Kidney (tissue), 14 donors: ENCODE results near the gene BNC2. TPM values are rescaled to one million over a fixed set of nuclear protein-coding genes. Genes with fewer than 3 reads are reported as not detected.

Experiments used
- DNase-seq, 5 donors: peaks; one replicate each; pipeline ENCODE4 v3.0.0-alpha.2; 2013 to 2020
- FAIRE-seq: peaks from 2 replicates; lab custom pipeline; 2012; peaks lifted over from hg19 to GRCh38; lab: Jason Lieb, UNC
- H3K27ac ChIP-seq, 2 donors: one replicate each; pipeline ENCODE4 v1.7.0; 2013; ENCODE audit warnings: low read depth in 2 of 2, low read length in 2 of 2, inconsistent platforms in 1 of 2
- H3K27me3 ChIP-seq: one replicate; pipeline ENCODE4 v1.7.1; 2013; ENCODE audit warnings: low read length, inconsistent platforms; ENCODE audit not compliant: control insufficient read depth, insufficient read depth
- H3K36me3 ChIP-seq, 3 donors: one replicate each; pipeline versions ENCODE4 v1.7.0 to v1.7.1; 2013; ENCODE audit warnings: low read length in 3 of 3, control low read depth in 1 of 3, inconsistent platforms in 1 of 3; ENCODE audit not compliant: insufficient read depth in 3 of 3, control insufficient read depth in 2 of 3
- H3K4me1 ChIP-seq, 3 donors: one replicate each; pipeline versions ENCODE4 v1.7.0 to v1.7.1; 2013; ENCODE audit warnings: low read length in 3 of 3, inconsistent platforms in 1 of 3, low read depth in 1 of 3; ENCODE audit not compliant: control insufficient read depth in 2 of 3, insufficient read depth in 2 of 3
- H3K4me3 ChIP-seq, 3 donors: one replicate each; pipeline versions ENCODE4 v1.7.0 to v1.8.1; 2013; ENCODE audit warnings: low read length in 3 of 3, control low read depth in 1 of 3, inconsistent platforms in 1 of 3
- H3K9ac ChIP-seq, 3 donors: one replicate each; pipeline versions ENCODE4 v1.7.0 to v1.7.1; 2013; ENCODE audit warnings: low read length in 3 of 3, control low read depth in 1 of 3, inconsistent platforms in 1 of 3
- H3K9me3 ChIP-seq, 3 donors: one replicate each; pipeline versions ENCODE4 v1.7.0 to v1.7.1; 2013; ENCODE audit warnings: low read length in 3 of 3, control low read depth in 1 of 3, inconsistent platforms in 1 of 3; ENCODE audit not compliant: control insufficient read depth in 2 of 3, insufficient read depth in 1 of 3
- CTCF ChIP-seq: IDR thresholded peaks from 3 replicates; pipeline ENCODE4 v1.5.1; 2012; ENCODE audit warnings: mild to moderate bottlenecking, moderate library complexity, borderline replicate concordance; ENCODE audit not compliant: insufficient read depth; ENCODE audit errors: extremely low read depth
- intact Hi-C: fragments of 100-400 bp; cut with DNase I; formaldehyde crosslinking; loops from one replicate; pipeline ENCODE4 v1.11.1; 2022
- polyA plus RNA-seq: library from polyadenylated mRNA; stranded (reverse); fragments of 350-450 nt; fragmentation: Illumina TruSeq; extraction: RNeasy Lipid Tissue Mini Kit (QIAGEN cat#74804); gene quantifications from one replicate; pipeline ENCODE4 v1.2.3, GENCODE V29; 2014; ENCODE audit warnings: low read depth, low replicate concordance; ENCODE audit not compliant: insufficient read depth
- total RNA-seq: library from RNA; stranded (reverse); fragmentation: NEBNext Ultra II Directional; extraction: Animal tissue kit (Norgen Biotek cat#: 25700); gene quantifications from one replicate; pipeline ENCODE4 v1.2.1, GENCODE V29; 2021
- donor health status: control.
- donor health status: control.
- donor health status: control.
- donor health status: control.
- donor health status: control.
- donor health status: DM: yes; HTN: yes; CAD: no.
- donor health status: Normal renal cell carcinoma (clear cell type).

Gene BNC2
- total and polyA plus RNA-seq, 2 donors from 2014 or later, result 5.4 to 37.9 TPM

- peak; percentile 78 to 97 (median 86) for DNase-seq
- intact Hi-C loops, result no loop called here
- H3K4me1 ChIP-seq, result peaks cover 3 to 21% (median 6%) of the 10 kb centered on the region in 3 donors
- no peak overlapping the region for H3K9ac ChIP-seq
- peak overlapping the region in 2 of 3 donors; percentile 40 to 45 for H3K4me3 ChIP-seq
- H3K36me3 ChIP-seq, result no peaks in the 10 kb centered on the region
- H3K27ac ChIP-seq, result peak overlapping the region; percentile 76
- H3K9me3 ChIP-seq, result no peaks in the 10 kb centered on the region
- TF ChIP-seq CTCF, result no peak
- no peaks in the 10 kb centered on the region for H3K27me3 ChIP-seq
- no peak for FAIRE-seq
Observed at GRCh38 chr9:16705111-16705604, 165.3 kb downstream of the BNC2 start.

- Histone ChIP-seq H3K36me3 (no peaks in the 10 kb centered on the region), H3K4me1 (peaks cover 3 to 21% (median 6%) of the 10 kb centered on the region in 3 donors), H3K9ac (no peak overlapping the region), H3K27me3 (no peaks in the 10 kb centered on the region), H3K9me3 (no peaks in the 10 kb centered on the region), H3K27ac (peak overlapping the region; percentile 76), H3K4me3 (peak overlapping the region; percentile 16 to 45 (median 34))
- TF ChIP-seq CTCF, result no peak
- intact Hi-C loops, result no loop called here
- FAIRE-seq (no peak), DNase-seq (peak in 3 of 5 donors; percentile 33 to 84 (median 68))
Observed at GRCh38 chr9:16704116-16705110, 166.1 kb downstream of the BNC2 start.

- TF ChIP-seq CTCF, result no peak
- intact Hi-C loops, result no loop called here
- no peak for DNase-seq
- Histone ChIP-seq H3K4me1 (peaks cover 0 to 18% (median 3%) of the 10 kb centered on the region in 3 donors), H3K9ac (no peak overlapping the region), H3K36me3 (no peaks in the 10 kb centered on the region), H3K27me3 (no peaks in the 10 kb centered on the region), H3K27ac (no peak overlapping the region), H3K9me3 (no peaks in the 10 kb centered on the region), H3K4me3 (no peak overlapping the region)
- no peak for FAIRE-seq
Observed at GRCh38 chr9:16701347-16701746, 169.1 kb downstream of the BNC2 start.
